Activated naive CD8-positive, alpha-beta T cell treated with anti-CD3 and anti-CD28 coated beads, Interleukin-2, amount 50 U/mL, for 24 hours (primary cell): ENCODE measurements around the gene LRP2.

Source experiments
- ATAC-seq: fragments of 150-1000 bp; cut with Tn5 transposase; one replicate; pipeline ENCODE4 v1.10.0; 2021
- DNase-seq: peaks from one replicate; pipeline ENCODE4 v3.0.0; 2021
- H3K27ac Mint-ChIP-seq: one replicate; pipeline ENCODE4 v1.8.0; 2021; ENCODE audit warnings: mild to moderate bottlenecking, mixed read lengths
- H3K27me3 Mint-ChIP-seq: one replicate; pipeline ENCODE4 v1.8.0; 2021; ENCODE audit warnings: mixed read lengths
- H3K36me3 Mint-ChIP-seq: one replicate; pipeline ENCODE4 v1.8.0; 2021; ENCODE audit warnings: low read depth, mixed read lengths
- H3K4me1 Mint-ChIP-seq: one replicate; pipeline ENCODE4 v1.8.0; 2021; ENCODE audit warnings: mixed read lengths
- H3K4me3 Mint-ChIP-seq: one replicate; pipeline ENCODE4 v1.8.0; 2021; ENCODE audit warnings: mild to moderate bottlenecking, moderate library complexity, mixed read lengths
- H3K9me3 Mint-ChIP-seq: one replicate; pipeline ENCODE4 v1.8.0; 2021; ENCODE audit warnings: mixed read lengths

LRP2 gene

DNA sequence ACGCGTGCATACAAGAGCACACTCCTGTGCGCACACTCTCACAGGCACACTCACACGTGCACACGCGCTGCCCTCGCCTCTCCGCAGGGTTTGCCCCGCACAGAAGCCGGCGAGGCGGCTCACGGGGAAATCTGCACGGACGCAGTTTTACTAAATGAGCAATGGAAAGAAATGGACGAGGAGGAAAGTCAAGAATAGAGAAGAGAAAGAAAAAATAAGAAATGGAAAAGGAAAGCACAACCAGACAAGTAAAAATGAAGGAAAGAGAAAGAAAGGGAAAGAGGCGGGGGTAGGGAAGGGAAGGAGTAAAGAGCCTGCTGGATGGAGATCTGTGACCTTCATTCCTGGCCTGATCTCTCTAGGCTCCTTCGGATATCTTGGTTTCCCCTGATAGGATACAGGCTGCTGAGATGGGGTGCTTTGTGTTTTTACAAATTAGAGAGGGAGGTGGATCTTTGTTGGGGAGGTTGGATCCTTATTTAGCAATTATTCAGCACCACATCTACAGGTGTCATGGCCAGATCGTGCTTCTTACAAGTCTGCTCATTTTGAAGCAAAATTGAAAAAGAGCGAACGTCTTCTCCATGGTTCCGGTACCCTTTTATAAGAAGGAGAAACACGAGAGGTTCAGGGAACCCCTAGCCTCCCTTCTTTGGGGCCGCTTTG is 693 bp upstream of the LRP2 start:
- DNase-seq (peak; percentile 3), ATAC-seq (no peak)
- H3K27me3 Mint-ChIP-seq, result peaks cover 57% of the 10 kb centered on the region
- H3K9me3 Mint-ChIP-seq, result no peaks in the 10 kb centered on the region
- H3K36me3 Mint-ChIP-seq, result no peaks in the 10 kb centered on the region
- peak overlapping the region; percentile 68 for H3K27ac Mint-ChIP-seq
- peaks cover 34% of the 10 kb centered on the region for H3K4me1 Mint-ChIP-seq
- peak overlapping the region; percentile 84 for H3K4me3 Mint-ChIP-seq

DNA sequence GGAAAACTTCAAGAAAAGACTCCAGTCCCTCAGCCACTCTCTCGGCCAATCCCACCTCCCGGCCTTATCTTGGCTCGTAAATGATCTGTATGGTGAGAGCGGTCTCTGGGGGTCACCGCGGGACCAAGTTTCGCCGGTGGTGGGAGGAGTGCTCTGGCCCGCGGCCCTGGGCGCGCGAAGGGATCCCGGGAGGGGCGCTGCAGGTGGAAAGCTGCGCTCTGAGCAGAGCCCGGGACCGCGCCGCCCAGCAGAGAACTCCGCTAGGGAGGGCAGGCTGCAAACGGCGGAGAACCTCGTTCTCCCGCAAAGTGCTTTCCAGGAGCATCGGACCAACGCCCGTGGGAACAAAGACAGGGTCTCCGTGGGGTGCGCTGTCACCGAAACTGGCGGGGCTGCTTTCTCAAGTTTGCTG is 622 bp downstream of the LRP2 start:
- Mint-ChIP-seq H3K27me3 (peaks cover 60% of the 10 kb centered on the region), H3K9me3 (no peaks in the 10 kb centered on the region), H3K36me3 (no peaks in the 10 kb centered on the region), H3K4me3 (peak overlapping the region; percentile 38), H3K27ac (no peak overlapping the region), H3K4me1 (peaks cover 34% of the 10 kb centered on the region)
- DNase-seq (peak; percentile 7), ATAC-seq (no peak)

DNA sequence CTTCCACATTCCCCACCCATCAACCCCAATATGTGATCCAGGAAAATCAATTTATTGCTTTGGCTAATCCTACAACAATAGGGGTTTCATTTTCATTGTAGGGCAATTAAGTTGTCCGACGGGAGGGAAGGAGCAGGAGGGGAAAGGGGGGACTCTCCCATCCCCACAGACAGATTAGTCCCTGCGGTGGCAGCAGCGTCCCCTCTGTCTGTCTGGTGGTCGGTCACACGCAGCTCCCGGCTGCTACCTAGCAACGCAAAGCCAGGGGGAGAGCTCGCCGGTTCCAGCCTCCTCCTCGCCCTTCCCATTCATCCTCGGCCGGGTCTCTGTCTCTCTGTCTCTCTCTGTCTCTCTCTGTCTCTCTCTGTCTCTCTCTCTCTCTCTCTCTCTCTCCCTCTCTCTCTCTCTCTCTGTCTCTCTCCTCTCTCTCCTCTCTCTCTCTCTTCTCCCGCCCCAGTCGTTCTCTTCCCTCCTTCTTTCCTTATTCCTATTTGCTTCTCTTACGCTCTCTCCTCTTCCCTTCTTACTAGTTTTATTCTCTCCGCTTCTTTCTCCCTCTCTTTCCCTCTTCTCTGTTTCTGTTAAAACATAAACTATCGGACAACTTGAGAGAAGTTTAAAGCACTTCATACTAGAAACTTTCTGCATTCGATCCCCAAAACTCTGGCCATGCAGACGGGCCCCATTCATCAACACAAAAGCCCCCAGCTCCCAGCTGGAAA is 1.2 kb downstream of the LRP2 start:
- H3K27ac Mint-ChIP-seq, result no peak overlapping the region
- H3K36me3 Mint-ChIP-seq, result no peaks in the 10 kb centered on the region
- peaks cover 34% of the 10 kb centered on the region for H3K4me1 Mint-ChIP-seq

DNA sequence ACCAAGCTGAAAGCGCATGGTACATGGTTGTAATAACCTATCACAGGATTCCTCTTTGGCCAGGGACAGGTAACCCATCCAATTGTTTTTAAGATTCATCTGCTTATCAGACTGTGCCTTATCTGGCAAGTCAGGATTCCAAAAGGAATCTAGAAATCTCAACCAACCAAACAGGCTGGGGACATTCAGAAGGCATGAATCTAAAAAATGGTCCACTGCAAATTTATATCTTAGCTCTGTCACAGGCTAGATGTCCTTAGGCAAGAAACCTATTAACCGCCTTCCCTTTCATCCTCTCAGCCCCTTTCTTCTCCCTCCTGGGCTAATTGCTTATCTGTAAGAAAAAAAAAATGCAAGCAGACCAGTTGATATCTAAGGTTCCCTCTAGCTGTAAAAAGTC is 4.3 kb downstream of the LRP2 start:
- no peak for DNase-seq
- no peaks in the 10 kb centered on the region for H3K9me3 Mint-ChIP-seq

More for the DNA sequence above, 1.2 kb downstream of the LRP2 start:
- ATAC-seq, result no peak
- peaks cover 66% of the 10 kb centered on the region for H3K27me3 Mint-ChIP-seq
- H3K9me3 Mint-ChIP-seq, result no peaks in the 10 kb centered on the region
- no peak for DNase-seq
- peak overlapping the region; percentile 38 for H3K4me3 Mint-ChIP-seq

DNA sequence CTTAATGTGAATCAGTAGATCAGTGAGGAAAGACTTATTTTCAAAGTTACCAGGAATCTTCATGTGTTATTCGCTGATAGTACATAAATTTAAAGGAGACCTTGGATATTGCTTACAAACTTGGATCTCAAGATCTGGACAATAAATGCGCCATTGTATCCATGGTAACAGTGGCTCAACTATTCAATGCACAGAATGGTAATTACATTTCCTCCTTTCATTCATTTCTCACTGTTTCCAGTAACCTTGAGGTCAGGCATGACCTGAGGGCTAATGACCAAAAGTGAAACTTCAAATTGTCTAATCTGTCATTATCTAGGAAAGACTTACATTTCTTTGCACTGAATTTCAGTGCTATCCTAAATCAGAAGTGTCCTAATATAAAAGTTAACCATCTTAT is 8.1 kb downstream of the LRP2 start:
- ATAC-seq, result no peak
- Mint-ChIP-seq H3K4me3 (no peak overlapping the region), H3K36me3 (no peaks in the 10 kb centered on the region), H3K4me1 (peaks cover 6% of the 10 kb centered on the region), H3K27ac (no peak overlapping the region), H3K9me3 (no peaks in the 10 kb centered on the region), H3K27me3 (peaks cover 25% of the 10 kb centered on the region)
- DNase-seq, result no peak

More for the DNA sequence above, 4.3 kb downstream of the LRP2 start:
- Mint-ChIP-seq H3K27ac (no peak overlapping the region), H3K27me3 (peaks cover 56% of the 10 kb centered on the region), H3K36me3 (no peaks in the 10 kb centered on the region), H3K4me1 (peaks cover 17% of the 10 kb centered on the region), H3K4me3 (no peak overlapping the region)
- no peak for ATAC-seq

DNA sequence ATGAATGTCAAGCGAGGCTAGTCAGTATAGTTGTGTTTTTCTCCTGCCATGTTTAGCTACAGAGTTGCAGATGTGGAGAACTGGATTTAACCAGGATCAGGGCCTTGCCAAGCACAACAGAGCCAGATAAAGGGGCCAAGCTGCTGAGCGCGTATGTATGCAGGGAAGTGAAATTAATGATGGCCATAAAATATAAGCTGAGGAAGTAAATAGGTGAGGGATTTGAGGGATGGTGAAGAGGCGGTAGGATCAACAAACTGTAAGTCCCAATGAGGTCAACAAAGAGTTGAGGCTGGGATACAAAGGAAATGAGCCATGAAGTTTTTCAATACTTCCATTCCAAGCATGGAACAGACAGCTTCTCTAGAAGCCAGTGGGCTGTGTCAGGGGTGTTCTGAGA is 10.6 kb downstream of the LRP2 start:
- ATAC-seq (no peak), DNase-seq (no peak)
- H3K27ac Mint-ChIP-seq, result no peak overlapping the region
- H3K4me3 Mint-ChIP-seq, result no peak overlapping the region
- H3K4me1 Mint-ChIP-seq, result peaks cover 6% of the 10 kb centered on the region
- H3K9me3 Mint-ChIP-seq, result no peaks in the 10 kb centered on the region
- peaks cover 13% of the 10 kb centered on the region for H3K27me3 Mint-ChIP-seq
- H3K36me3 Mint-ChIP-seq, result no peaks in the 10 kb centered on the region

DNA sequence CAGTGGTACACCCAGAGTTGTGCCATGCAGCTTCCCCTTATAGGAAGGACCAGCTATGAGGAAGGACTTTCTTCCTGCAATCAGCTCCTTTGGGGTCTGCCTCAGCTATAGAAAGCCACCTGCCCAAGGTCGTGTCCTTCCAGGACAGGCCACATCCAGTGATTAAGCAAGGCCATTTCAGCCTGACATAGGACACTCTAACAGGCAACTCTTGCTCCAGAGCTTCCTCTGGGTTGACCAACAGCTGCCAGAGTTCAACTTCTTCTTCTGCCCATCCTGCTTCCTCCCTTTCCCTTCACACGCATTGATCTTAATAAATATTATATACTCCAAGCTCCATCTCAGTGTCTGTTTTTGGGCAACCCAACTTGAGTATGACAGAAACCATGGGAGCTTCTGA is 12.8 kb downstream of the LRP2 start:
- DNase-seq, result no peak
- H3K27ac Mint-ChIP-seq, result no peak overlapping the region
- H3K4me1 Mint-ChIP-seq, result peaks cover 6% of the 10 kb centered on the region
- ATAC-seq, result no peak
- H3K36me3 Mint-ChIP-seq, result no peaks in the 10 kb centered on the region
- H3K9me3 Mint-ChIP-seq, result no peaks in the 10 kb centered on the region
- H3K4me3 Mint-ChIP-seq, result no peak overlapping the region
- no peaks in the 10 kb centered on the region for H3K27me3 Mint-ChIP-seq

DNA sequence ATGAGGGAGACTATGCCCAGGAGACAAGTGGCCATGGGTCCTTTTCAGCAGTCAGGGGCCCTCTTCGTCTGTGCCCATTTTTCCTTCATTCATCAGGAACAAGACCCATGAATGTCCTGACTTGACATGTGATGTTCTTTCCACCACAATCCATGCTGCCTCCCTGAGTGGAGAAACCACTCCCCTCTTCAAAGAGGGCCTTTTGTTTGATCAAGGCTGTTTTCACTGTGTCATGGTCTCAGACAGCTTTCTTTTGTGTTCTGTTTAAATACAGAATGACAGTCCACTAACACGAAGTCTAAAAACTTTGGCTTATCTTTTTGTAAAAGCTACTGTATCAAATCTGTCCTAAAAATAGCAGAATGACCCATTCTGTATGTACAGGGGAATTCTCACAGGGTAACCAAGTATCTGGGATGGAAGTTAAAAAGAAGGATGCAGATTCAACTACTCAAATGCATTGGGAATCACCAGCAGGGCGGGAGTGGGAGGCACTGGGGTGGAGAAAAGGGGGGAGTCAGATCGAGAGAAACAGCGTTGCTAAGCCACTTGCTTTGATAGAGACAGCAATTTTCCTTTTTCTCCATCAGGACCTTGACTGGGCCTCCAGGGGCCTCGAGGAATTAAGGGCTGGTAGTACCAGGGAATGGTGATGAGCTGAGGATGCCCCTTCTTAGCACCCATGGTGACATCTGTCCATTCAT is 13.9 kb downstream of the LRP2 start:
- H3K27me3 Mint-ChIP-seq, result no peaks in the 10 kb centered on the region
- no peak overlapping the region for H3K27ac Mint-ChIP-seq
- no peaks in the 10 kb centered on the region for H3K36me3 Mint-ChIP-seq
- no peak overlapping the region for H3K4me3 Mint-ChIP-seq
- H3K9me3 Mint-ChIP-seq, result no peaks in the 10 kb centered on the region
- no peak for DNase-seq
- no peaks in the 10 kb centered on the region for H3K4me1 Mint-ChIP-seq
- ATAC-seq, result no peak

DNA sequence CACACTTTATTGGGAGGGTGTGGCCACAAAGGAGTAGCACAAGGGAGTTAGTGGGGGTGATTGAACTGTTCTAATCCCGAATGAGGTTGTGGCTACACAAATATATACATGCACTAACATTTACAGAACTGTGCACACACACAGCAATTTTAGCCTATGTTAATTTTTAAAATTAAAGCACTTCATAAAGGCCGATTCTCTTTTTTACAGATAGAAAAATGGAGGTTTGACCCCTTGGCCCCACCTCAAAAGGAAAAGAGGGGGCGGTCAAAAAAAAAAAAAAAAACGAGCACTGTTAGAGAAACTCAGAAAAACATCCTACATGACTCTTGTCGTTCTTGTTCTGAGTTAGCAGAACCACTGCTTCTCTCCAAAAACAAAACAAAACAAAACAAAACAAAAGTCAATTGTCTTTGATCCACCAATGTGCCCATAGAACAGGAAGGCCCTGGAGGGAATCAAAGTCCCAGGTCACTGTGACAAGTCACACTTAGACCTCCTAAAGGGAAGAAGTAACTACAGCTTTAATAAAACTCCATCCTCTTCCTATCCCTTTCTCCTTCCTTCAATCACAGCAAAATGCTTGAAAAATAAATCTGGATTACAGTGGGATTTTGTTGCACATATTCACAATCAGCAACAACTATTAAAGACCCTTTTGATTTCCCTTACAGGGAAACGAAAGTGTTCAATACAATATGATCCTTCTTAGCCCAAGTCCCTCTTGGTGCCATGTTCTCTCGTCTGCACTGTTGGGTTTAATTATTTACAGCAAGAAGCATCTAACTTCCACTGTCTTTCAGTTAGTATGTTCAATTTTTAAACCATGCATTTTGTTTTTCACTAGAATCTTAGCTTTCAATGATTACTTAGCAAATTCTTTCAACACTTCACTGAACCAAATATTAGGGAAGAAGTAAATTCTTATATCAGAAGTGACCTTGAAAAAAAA is 16.6 kb downstream of the LRP2 start:
- Mint-ChIP-seq H3K36me3 (no peaks in the 10 kb centered on the region), H3K27me3 (peaks cover 8% of the 10 kb centered on the region), H3K4me1 (no peaks in the 10 kb centered on the region), H3K9me3 (no peaks in the 10 kb centered on the region), H3K27ac (no peak overlapping the region), H3K4me3 (no peak overlapping the region)
- DNase-seq (no peak), ATAC-seq (no peak)

DNA sequence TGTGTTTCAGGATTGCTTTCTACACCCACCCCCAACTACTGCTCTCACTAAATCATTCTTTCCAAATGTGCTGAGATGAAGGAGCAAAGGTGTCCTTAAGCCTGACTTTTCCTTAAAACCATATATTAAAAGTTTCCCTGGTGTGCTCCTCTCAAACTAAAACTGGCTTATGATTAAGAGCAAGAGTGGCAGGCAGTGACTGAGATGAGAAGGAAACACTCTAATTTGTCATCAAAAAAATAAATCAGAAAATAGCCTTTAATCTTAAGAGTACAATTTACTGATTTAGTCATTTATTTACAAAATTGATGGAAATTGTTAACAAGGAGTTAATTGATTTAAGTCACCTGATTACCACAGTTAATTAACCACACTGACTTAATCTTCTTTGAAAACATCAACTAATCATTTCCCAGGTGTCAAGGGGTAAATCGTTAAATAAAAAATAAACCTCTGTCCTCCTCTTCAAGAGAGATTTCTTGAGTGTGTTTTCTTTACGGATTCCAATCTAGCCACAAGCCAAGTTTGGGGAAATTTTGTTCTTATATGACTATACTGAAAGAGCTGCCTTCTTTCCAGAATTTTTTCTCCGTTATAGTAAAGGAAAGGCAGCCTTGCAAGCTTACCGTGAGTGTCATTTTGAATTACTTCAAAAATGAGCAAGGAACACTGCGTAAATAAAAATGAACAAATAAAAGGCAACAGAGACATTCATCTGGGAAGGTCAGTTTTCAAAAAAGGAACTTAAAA is 17.4 kb downstream of the LRP2 start:
- DNase-seq, result no peak
- ATAC-seq, result no peak
- no peaks in the 10 kb centered on the region for H3K9me3 Mint-ChIP-seq
- peaks cover 11% of the 10 kb centered on the region for H3K27me3 Mint-ChIP-seq
- no peak overlapping the region for H3K4me3 Mint-ChIP-seq
- no peaks in the 10 kb centered on the region for H3K36me3 Mint-ChIP-seq
- H3K27ac Mint-ChIP-seq, result no peak overlapping the region
- H3K4me1 Mint-ChIP-seq, result no peaks in the 10 kb centered on the region

DNA sequence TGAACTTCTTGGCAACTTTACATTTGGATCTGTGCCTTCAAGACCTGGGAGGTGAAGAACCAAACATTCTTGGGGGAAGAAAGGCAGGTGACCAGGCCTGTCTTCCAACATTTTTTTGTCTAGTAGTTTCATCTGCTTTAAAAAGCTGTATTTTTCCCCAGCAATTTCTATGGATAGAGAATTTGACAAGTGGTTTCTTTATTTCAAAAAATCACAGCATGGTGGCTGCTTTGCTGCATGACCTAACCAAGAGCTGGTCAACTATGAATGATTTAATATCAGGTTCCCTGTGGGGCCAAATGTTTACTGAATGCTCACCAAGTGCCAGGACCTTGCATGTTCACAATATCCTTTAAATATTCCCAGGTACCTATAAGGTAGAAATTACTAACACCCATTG is 19.1 kb downstream of the LRP2 start:
- DNase-seq (no peak), ATAC-seq (no peak)
- H3K4me3 Mint-ChIP-seq, result no peak overlapping the region
- H3K4me1 Mint-ChIP-seq, result no peaks in the 10 kb centered on the region
- no peak overlapping the region for H3K27ac Mint-ChIP-seq
- H3K9me3 Mint-ChIP-seq, result no peaks in the 10 kb centered on the region
- H3K36me3 Mint-ChIP-seq, result no peaks in the 10 kb centered on the region
- H3K27me3 Mint-ChIP-seq, result peaks cover 13% of the 10 kb centered on the region

DNA sequence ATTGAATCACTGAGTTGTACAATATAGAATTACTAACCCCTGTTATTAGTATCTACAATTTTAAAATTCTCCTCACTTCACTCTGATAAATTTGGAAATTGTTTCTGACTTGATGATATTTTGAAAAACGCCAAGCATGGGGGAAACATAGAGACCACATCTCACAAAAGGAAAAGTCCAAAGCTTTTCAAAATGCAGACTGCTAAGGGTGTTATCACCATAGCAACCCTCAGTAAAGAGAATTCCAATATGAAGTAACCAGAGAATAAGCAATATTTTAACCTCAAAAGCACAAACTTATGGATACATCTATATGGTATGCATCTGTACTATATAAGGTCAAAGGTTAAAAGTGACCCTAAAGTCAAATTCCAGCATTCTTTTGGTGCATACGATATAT is 22.7 kb downstream of the LRP2 start:
- DNase-seq (no peak), ATAC-seq (no peak)
- H3K27me3 Mint-ChIP-seq, result peaks cover 21% of the 10 kb centered on the region
- no peaks in the 10 kb centered on the region for H3K4me1 Mint-ChIP-seq
- H3K9me3 Mint-ChIP-seq, result no peaks in the 10 kb centered on the region
- H3K27ac Mint-ChIP-seq, result no peak overlapping the region
- H3K4me3 Mint-ChIP-seq, result no peak overlapping the region
- H3K36me3 Mint-ChIP-seq, result no peaks in the 10 kb centered on the region

DNA sequence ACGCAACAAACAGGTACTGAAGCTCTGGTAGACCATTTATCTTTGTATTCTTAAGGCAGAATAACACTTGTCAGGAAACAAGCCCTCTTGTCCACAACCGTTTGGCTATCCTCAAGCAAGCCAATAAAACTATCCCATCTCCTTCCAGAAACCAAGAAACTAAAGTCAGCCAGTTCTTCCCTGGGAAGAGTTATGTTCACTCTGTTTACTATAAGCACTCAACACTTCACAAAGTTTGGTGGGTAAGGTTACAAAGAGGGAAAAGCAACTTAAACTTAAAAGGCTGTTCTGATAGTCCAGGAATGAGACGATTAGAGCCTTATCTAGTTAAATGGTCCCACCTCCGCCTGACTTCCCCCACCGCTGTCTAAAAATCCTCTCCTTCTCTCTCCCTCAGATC is 25.6 kb downstream of the LRP2 start:
- ATAC-seq (no peak), DNase-seq (no peak)
- no peak overlapping the region for H3K4me3 Mint-ChIP-seq
- H3K27me3 Mint-ChIP-seq, result peaks cover 16% of the 10 kb centered on the region
- no peaks in the 10 kb centered on the region for H3K36me3 Mint-ChIP-seq
- no peaks in the 10 kb centered on the region for H3K4me1 Mint-ChIP-seq
- H3K27ac Mint-ChIP-seq, result no peak overlapping the region
- no peaks in the 10 kb centered on the region for H3K9me3 Mint-ChIP-seq
